ENCODE results near the gene EPHB1. TPM values are rescaled to one million over a fixed set of nuclear protein-coding genes. Genes with fewer than 3 reads are reported as not detected.

Gene EPHB1
- total and polyA plus RNA-seq, 2 of the 13 experiments (the other 11 are each of a cell fraction or from before 2014, with no cell fraction given): 0.07 to 0.21 TPM

DNA sequence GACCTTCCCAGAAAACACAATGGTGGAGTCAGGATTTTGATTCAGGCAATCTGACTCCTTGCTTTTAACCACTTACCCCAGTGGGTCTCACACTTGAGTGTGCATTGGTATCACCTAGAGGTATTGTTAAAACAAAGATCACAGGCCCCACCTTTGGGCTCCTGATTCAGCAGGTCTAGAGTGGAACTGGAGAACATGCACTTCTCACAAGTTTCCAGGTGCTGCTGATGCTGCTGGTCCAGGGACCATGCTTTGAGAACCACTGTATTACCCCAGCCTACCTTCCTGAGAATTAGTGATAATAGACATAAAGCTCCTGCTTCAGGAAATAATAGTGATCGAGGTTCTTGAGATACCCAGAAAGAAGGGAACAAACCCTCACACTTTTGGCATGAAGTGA lies 466.9 kb downstream of the EPHB1 start:
- H3K36me3 ChIP-seq (replicated peaks in 1 of 2; ENCODE audit: control insufficient read depth in 1 of 2, insufficient read depth in 2 of 2, low read length in 2 of 2): no peaks in the 10 kb centered on the region
- ATAC-seq (no peak), FAIRE-seq (no peak), DNase-seq (ENCODE audit: low spot score) (no peak)
- H3K9ac ChIP-seq (ENCODE audit: insufficient read depth, low read depth, low read length): no peak overlapping the region
- H4K20me1 ChIP-seq (ENCODE audit: insufficient read depth, low read length): no peaks in the 10 kb centered on the region
- H3K4me1 ChIP-seq (ENCODE audit: insufficient read depth, low read length): no peaks in the 10 kb centered on the region
- CTCF ChIA-PET (ENCODE audit: low intra/inter-chr PET ratio, low total read pairs): no interaction called here
- H3K4me3 ChIP-seq (replicated peaks in 1 of 3; ENCODE audit: insufficient read depth in 1 of 3, low read depth in 2 of 3, low read length in 3 of 3): no peak overlapping the region
- H2AFZ ChIP-seq (ENCODE audit: low read length): no peak overlapping the region
- H3K4me2 ChIP-seq (ENCODE audit: low read depth, low read length): no peak overlapping the region
- H3K27ac ChIP-seq (ENCODE audit: extremely low read length, insufficient read depth, low read length): no peak overlapping the region
- intact Hi-C loops (cut with micrococcal nuclease; ENCODE audit: unreplicated experiment) (no loop called here), in situ Hi-C loops (cut with HindIII; ENCODE audit: extremely low pct_ligation_motif_present, low pct_unique_long_range_greater_than_20kb) (no loop called here)
- no peaks in the 10 kb centered on the region for H3K27me3 ChIP-seq (ENCODE audit: control insufficient read depth in 1 of 2, insufficient read depth in 2 of 2, low read length in 2 of 2)
- BruUV-seq (replicated peaks): no TSS peak
- POLR2A ChIA-PET: no interaction called here
- H3K79me2 ChIP-seq (ENCODE audit: insufficient read depth, low read length): no peaks in the 10 kb centered on the region
- TF ChIP-seq ZNF563 (CRISPR knock-in tag; IDR thresholded peaks at IDR 0.05) (no peak), ZNF101 (CRISPR knock-in tag; IDR thresholded peaks at IDR 0.05; ENCODE audit: borderline replicate concordance, low read depth) (no peak), ZNF644 (CRISPR knock-in tag; IDR thresholded peaks at IDR 0.05; ENCODE audit: low read depth) (no peak), MZF1 (CRISPR knock-in tag; IDR thresholded peaks at IDR 0.05; ENCODE audit: borderline replicate concordance) (no peak), HHEX (CRISPR knock-in tag; IDR thresholded peaks at IDR 0.05) (no peak), SMAD1 (CRISPR knock-in tag; IDR thresholded peaks at IDR 0.05; ENCODE audit: borderline replicate concordance, low read depth) (no peak), ZNF3 (CRISPR knock-in tag; IDR thresholded peaks at IDR 0.05) (no peak), ZNF569 (CRISPR knock-in tag; IDR thresholded peaks at IDR 0.05; ENCODE audit: borderline replicate concordance) (no peak), ZNF556 (CRISPR knock-in tag; IDR thresholded peaks at IDR 0.05; ENCODE audit: borderline replicate concordance) (no peak)
- TF ChIP-seq, protein P1, sequence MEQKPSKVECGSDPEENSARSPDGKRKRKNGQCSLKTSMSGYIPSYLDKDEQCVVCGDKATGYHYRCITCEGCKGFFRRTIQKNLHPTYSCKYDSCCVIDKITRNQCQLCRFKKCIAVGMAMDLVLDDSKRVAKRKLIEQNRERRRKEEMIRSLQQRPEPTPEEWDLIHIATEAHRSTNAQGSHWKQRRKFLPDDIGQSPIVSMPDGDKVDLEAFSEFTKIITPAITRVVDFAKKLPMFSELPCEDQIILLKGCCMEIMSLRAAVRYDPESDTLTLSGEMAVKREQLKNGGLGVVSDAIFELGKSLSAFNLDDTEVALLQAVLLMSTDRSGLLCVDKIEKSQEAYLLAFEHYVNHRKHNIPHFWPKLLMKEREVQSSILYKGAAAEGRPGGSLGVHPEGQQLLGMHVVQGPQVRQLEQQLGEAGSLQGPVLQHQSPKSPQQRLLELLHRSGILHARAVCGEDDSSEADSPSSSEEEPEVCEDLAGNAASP (CRISPR knock-in tag; IDR thresholded peaks at IDR 0.05; ENCODE audit: borderline replicate concordance): no peak
- TF ChIP-seq, protein P2, sequence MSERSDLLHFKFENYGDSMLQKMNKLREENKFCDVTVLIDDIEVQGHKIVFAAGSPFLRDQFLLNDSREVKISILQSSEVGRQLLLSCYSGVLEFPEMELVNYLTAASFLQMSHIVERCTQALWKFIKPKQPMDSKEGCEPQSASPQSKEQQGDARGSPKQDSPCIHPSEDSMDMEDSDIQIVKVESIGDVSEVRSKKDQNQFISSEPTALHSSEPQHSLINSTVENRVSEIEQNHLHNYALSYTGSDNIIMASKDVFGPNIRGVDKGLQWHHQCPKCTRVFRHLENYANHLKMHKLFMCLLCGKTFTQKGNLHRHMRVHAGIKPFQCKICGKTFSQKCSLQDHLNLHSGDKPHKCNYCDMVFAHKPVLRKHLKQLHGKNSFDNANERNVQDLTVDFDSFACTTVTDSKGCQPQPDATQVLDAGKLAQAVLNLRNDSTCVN (CRISPR knock-in tag; IDR thresholded peaks at IDR 0.05; ENCODE audit: borderline replicate concordance): no peak
- TF ChIP-seq, protein P3, sequence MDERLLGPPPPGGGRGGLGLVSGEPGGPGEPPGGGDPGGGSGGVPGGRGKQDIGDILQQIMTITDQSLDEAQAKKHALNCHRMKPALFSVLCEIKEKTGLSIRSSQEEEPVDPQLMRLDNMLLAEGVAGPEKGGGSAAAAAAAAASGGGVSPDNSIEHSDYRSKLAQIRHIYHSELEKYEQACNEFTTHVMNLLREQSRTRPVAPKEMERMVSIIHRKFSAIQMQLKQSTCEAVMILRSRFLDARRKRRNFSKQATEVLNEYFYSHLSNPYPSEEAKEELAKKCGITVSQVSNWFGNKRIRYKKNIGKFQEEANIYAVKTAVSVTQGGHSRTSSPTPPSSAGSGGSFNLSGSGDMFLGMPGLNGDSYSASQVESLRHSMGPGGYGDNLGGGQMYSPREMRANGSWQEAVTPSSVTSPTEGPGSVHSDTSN (CRISPR knock-in tag; IDR thresholded peaks at IDR 0.05): no peak
- no peaks in the 10 kb centered on the region for H3K9me3 ChIP-seq (ENCODE audit: low read length)
- 0% methylated on average over 1 of the region's 1 CpG for WGBS (ENCODE audit: low lambda C conversion rate)
